BJ (cell line): Measurements from ENCODE around the gene FLII. TPM values are rescaled to one million over a fixed set of nuclear protein-coding genes. Genes with fewer than 3 reads are reported as not detected.

ENCODE experiments used
- CTCF ChIA-PET: fragments of 350-600 bp; formaldehyde crosslinking; extraction: SDS; loops from one replicate; lab custom pipeline; 2021; ENCODE audit warnings: antibody characterized with exemption, inconsistent platforms; lab: Yijun Ruan, JAX
- POLR2A ChIA-PET: fragments of 300-600 bp; sonication (Branson Sonifier 250); formaldehyde crosslinking; extraction: SDS; loops from one replicate; lab custom pipeline; 2021; ENCODE audit warnings: antibody characterized with exemption; lab: Charles Lee
- DNase-seq: peaks from one replicate; pipeline ENCODE4 v3.0.0-alpha.2; 2011; ENCODE audit warnings: low read depth
- H3K27me3 ChIP-seq: 2 replicates; pipeline ENCODE4 v1.6.0; 2011; ENCODE audit warnings: low read length; ENCODE audit not compliant: control insufficient read depth, insufficient read depth
- H3K36me3 ChIP-seq: 2 replicates; pipeline ENCODE4 v1.5.1; 2011; ENCODE audit warnings: low read length; ENCODE audit not compliant: control insufficient read depth, insufficient read depth
- H3K4me3 ChIP-seq: 2 replicates; pipeline ENCODE4 v1.5.1; 2011; ENCODE audit warnings: low read depth, mild to moderate bottlenecking, control low read depth, low read length
- CTCF ChIP-seq: IDR thresholded peaks from 2 replicates; pipeline ENCODE4 v1.5.1; 2011; ENCODE audit warnings: low read depth, mild to moderate bottlenecking, control low read depth, inconsistent platforms, low read length, moderate library complexity; ENCODE audit not compliant: insufficient read depth
- polyA plus RNA-seq: library from polyadenylated mRNA; depleted of rRNA; stranded (reverse); fragments of >200 nt; gene quantifications from 2 replicates; pipeline ENCODE4 v1.2.3, GENCODE V29; 2011

The FLII gene
- polyA plus RNA-seq, 1 experiment: 425 TPM

DNA sequence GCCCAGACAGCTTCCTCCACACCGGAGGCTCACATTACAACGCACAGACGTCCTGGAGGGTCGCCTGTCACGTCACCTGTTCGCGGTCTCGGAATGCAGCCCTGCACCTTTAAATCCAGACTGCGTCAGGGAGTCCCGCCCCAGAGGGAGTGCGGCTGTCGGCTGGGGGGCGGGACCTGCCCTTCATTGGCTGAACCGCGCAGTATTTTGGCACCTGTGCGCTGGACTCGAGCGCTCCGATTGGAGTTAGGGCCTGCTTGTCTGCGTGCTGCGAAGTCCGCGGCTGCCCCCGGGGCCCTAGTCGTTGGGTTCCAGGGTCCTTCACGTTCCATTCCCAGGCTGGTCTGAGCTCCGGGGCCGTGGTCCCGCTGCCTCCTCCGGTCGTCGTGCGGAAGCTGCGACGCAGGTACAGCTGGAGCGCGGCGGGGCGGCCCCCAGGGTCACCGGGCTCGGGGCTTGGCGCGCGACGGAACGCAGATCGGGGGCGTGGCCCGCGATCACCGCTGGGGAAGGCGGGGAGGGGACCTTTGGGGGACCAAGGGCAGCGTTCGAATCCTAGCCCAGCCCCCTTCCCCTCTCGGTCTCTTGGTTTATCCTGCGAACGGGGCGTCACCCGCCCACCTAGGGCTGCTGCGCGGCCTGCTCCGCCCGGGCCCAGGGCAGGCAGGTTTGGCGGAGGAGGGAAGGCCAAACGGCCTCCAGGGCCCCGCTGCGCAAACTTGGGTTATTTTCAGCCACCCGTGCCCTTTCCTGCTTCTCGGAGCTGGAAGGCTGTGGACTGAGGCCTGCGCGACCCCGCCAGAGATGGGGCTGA is 2.0 kb upstream of the FLII start, which contains the start of gene MIEF2:
MIEF2 (plus strand) TSS at position 331 of the 814 bp plus-strand sequence. CDS start 2,059 bp downstream, outside the sequence.
- Histone ChIP-seq H3K4me3 (peak within 1 kb of the TSS; percentile 80), H3K36me3 (peaks cover 37% of the 10 kb centered on the region), H3K27me3 (no peaks in the 10 kb centered on the region)
- CTCF ChIA-PET: interaction anchor here (1.2 to 1.7 kb wide), 2 partner anchors 13 to 27 kb away, joined by 3 read pairs; no protein-coding TSS in a partner anchor
- POLR2A ChIA-PET: interaction anchor here (0.6 kb wide), 1 partner anchor 42 kb away, joined by 4 read pairs; no protein-coding TSS in a partner anchor
- peak; percentile 73 for DNase-seq
- TF ChIP-seq CTCF: no peak

- H3K4me3 ChIP-seq: peak overlapping the region; percentile 80
- POLR2A ChIA-PET: no interaction called here
- DNase-seq: no peak
- CTCF ChIA-PET: interaction anchor here (1.2 kb wide), 1 partner anchor 12 kb away, joined by 3 read pairs; no protein-coding TSS in a partner anchor
- no peak for TF ChIP-seq CTCF
- no peaks in the 10 kb centered on the region for H3K27me3 ChIP-seq
- H3K36me3 ChIP-seq: peaks cover 36% of the 10 kb centered on the region
Observed at GRCh38 chr17:18259621-18260331, 1.2 kb upstream of the FLII start.

- TF ChIP-seq CTCF: peak; percentile 18; the same call in 1 of the 2 replicates
- Histone ChIP-seq H3K36me3 (peaks cover 36% of the 10 kb centered on the region), H3K27me3 (no peaks in the 10 kb centered on the region), H3K4me3 (peak overlapping the region; percentile 90)
- ChIA-PET POLR2A (no interaction called here), CTCF (interaction anchor here (1.5 to 2.9 kb wide), 2 partner anchors 10 to 62 kb away, joined by 4 to 11 read pairs; no protein-coding TSS in a partner anchor)
- DNase-seq: no peak
Observed at GRCh38 chr17:18257982-18258355, 569 bp downstream of the FLII start.

GRCh38 chr17:18257268-18257981 is 1.1 kb downstream of the FLII start:
- peaks cover 34% of the 10 kb centered on the region for H3K36me3 ChIP-seq
- CTCF ChIA-PET: interaction anchor here (1.5 to 2.9 kb wide), 2 partner anchors 9 to 63 kb away, joined by 4 to 11 read pairs; no protein-coding TSS in a partner anchor
- peak overlapping the region; percentile 90 for H3K4me3 ChIP-seq
- no peak for DNase-seq
- TF ChIP-seq CTCF: no peak
- POLR2A ChIA-PET: no interaction called here
- no peaks in the 10 kb centered on the region for H3K27me3 ChIP-seq
